HFF-Myc (cell line): ENCODE results near the gene LRGUK.

Experiments
- DNase-seq: peaks from one replicate; pipeline ENCODE4 v3.0.0-alpha.2; 2011; ENCODE audit warnings: low read depth; ENCODE audit errors: extremely low read depth
- H3K4me3 ChIP-seq: replicated peaks from 2 replicates; pipeline ENCODE4 v1.5.1; 2011; ENCODE audit warnings: low read depth, mild to moderate bottlenecking, control low read depth, low read length
- TF ChIP-seq, protein P1 (sequence below): IDR thresholded peaks from 2 replicates; pipeline ENCODE4 v1.5.1; 2012; ENCODE audit warnings: mild to moderate bottlenecking, low read depth, low read length, control low read depth; ENCODE audit errors: missing control alignments

LRGUK gene

DNA sequence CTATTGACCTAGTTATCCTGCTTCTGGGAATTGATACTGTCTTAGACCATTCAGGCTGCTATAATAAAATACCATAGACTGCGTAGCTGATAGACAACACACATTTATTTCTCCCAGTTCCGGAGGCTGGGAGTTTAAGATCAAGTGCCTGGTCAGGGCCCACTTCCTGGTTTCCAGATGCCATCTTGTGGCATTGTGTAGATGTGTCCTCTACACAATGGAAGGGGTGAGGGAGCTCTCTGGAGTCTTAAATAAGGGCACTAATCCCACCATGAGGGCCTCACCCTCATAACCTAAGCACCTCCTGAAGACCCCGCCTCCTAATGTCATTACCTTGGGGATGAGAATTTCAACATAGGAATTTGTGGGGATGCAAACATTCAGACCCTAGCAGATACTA is 127.2 kb downstream of the LRGUK start:
- no peak for DNase-seq
- H3K4me3 ChIP-seq = no peak overlapping the region
- TF ChIP-seq, protein P1, sequence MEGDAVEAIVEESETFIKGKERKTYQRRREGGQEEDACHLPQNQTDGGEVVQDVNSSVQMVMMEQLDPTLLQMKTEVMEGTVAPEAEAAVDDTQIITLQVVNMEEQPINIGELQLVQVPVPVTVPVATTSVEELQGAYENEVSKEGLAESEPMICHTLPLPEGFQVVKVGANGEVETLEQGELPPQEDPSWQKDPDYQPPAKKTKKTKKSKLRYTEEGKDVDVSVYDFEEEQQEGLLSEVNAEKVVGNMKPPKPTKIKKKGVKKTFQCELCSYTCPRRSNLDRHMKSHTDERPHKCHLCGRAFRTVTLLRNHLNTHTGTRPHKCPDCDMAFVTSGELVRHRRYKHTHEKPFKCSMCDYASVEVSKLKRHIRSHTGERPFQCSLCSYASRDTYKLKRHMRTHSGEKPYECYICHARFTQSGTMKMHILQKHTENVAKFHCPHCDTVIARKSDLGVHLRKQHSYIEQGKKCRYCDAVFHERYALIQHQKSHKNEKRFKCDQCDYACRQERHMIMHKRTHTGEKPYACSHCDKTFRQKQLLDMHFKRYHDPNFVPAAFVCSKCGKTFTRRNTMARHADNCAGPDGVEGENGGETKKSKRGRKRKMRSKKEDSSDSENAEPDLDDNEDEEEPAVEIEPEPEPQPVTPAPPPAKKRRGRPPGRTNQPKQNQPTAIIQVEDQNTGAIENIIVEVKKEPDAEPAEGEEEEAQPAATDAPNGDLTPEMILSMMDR = peak; percentile 31

DNA sequence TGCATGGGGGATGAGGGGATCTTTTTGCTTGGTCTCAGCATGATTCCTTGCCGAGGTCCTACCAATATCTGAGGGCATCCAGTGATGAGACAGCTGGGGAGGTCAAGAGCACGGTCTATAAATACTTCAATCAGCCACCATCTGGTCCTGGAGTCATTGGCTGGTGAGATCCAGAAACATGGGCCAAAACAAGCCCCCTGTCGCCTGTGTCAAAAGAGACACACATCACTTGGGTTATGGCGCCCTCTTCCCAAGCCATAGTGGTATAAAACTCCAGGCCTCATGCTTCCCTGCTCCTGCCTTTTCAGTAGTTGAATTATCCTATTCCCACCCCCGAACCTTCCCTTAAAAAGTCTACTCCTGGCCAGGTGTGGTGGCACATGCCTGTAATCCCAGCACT is 128.7 kb downstream of the LRGUK start:
- TF ChIP-seq, protein P1 = no peak
- DNase-seq = no peak
- no peak overlapping the region for H3K4me3 ChIP-seq

- H3K4me3 ChIP-seq = no peak overlapping the region
- DNase-seq = no peak
- TF ChIP-seq, protein P1 = no peak
Observed at GRCh38 chr7:134262322-134262721, 135.2 kb downstream of the LRGUK start.

DNA sequence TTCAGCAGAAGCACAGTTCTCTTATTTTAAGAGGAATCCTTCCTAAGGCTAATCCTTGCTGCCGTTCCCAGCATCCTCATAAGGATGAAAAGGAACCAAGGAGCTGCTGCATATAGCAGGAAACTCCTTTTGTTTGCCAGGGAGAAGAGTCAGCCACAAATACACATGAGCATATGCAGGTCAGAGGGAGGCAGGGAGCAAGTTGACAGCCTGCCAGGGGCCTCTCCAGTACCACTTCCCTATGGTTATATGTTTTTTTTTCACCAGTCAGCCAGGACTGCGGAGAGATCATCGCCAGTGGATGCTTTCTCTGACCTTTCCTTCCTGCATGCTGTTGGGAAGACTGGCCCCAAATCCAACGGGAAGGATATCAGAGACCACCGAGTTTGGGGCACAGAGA is 149.8 kb downstream of the LRGUK start:
- H3K4me3 ChIP-seq = no peak overlapping the region
- TF ChIP-seq, protein P1 = no peak
- no peak for DNase-seq

DNA sequence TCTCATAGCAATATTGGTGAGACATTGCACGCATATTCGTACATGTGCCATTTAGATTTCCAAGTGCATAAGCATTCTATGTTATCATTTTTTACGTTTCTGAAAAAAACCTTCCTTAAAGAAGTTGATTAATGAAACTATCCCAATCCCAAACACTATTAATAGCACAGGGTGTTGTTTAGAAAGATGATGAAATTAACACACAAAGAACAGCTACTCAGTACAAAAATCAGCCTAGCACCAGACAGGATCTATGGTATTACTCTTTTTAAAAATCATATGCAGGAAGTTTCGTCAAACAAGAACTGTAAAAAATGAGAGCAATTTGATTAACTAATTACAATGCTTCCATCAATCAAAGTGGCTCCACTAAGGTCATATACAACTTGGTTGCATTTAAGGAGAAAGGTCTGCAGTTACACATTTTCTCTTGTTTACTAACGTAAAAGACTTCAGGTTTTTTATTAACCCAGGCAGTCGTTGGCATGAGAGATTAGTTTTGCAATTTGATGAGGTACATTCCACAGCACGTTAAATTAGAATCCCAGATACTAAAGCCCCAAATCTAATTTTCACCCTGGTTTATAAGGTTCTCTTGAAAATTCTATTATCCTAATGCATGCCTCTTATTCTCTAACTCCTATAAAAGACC is 151.5 kb downstream of the LRGUK start:
- no peak for DNase-seq
- no peak overlapping the region for H3K4me3 ChIP-seq
- TF ChIP-seq, protein P1 = no peak

GRCh38 chr7:134279336-134279735 is 152.2 kb downstream of the LRGUK start:
- no peak for DNase-seq
- TF ChIP-seq, protein P1 = no peak
- H3K4me3 ChIP-seq = no peak overlapping the region

DNA sequence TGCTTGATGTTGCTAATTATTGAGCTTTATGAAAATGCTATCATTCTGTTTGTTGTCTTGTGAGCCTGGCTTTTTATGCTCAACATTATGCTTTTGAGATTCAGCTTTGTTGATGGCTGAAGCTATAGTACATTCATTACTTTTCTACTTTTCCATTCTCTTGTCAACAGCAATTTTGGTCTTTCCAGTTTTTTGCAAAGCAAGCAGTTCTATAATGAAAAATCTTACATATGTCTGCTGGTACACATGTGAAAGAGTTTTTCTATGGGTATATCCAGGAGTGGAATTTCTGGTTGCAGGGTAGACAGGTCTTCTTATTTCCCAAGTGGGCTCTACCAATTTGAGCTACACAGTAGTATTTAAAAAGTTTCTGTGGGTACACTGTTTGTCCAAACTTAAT is 152.8 kb downstream of the LRGUK start:
- H3K4me3 ChIP-seq = no peak overlapping the region
- DNase-seq = no peak
- TF ChIP-seq, protein P1 = no peak
